Amniotic stem cell (primary cell): ENCODE measurements around the gene ART4.
A peak's percentile ranks its signal among the peaks of the same experiment; 100 is the strongest.

Source experiments
- DNase-seq: peaks from one replicate; lab custom pipeline; 2025; lab: John Stamatoyannopoulos, UW

The ART4 gene

GRCh38 chr12:14843425-14843887 lies at the start of gene ART4:
Gene ART4 (minus strand): TSS chr12:14843526. CDS start chr12:14843113, 413 bp downstream.
- no peak for DNase-seq

- DNase-seq, result no peak
Measured at GRCh38 chr12:14892726-14893505, 49.6 kb upstream of the ART4 start.

GRCh38 chr12:14890701-14891100 lies 47.4 kb upstream of the ART4 start:
- no peak for DNase-seq

GRCh38 chr12:14886271-14886670 lies 42.9 kb upstream of the ART4 start:
- no peak for DNase-seq

GRCh38 chr12:14885718-14886221 lies 42.4 kb upstream of the ART4 start, which contains the start of gene MGP:
Gene MGP (minus strand): TSS chr12:14885854. CDS start chr12:14885791, 63 bp downstream.
- no peak for DNase-seq

GRCh38 chr12:14884458-14884878 lies 41.1 kb upstream of the ART4 start:
- peak; percentile 5 for DNase-seq

GRCh38 chr12:14883686-14884085 lies 40.4 kb upstream of the ART4 start:
- no peak for DNase-seq

- no peak for DNase-seq
Measured at GRCh38 chr12:14880890-14881453, 37.6 kb upstream of the ART4 start.

GRCh38 chr12:14879222-14879933 lies 36.1 kb upstream of the ART4 start:
- no peak for DNase-seq

- DNase-seq, result no peak
Measured at GRCh38 chr12:14878488-14878887, 35.2 kb upstream of the ART4 start.

GRCh38 chr12:14876833-14877232 lies 33.5 kb upstream of the ART4 start:
- DNase-seq, result no peak

- no peak for DNase-seq
Measured at GRCh38 chr12:14874882-14875281, 31.6 kb upstream of the ART4 start.

- DNase-seq, result no peak
Measured at GRCh38 chr12:14873440-14874185, 30.3 kb upstream of the ART4 start.

GRCh38 chr12:14871886-14872285 lies 28.6 kb upstream of the ART4 start:
- DNase-seq, result no peak

- no peak for DNase-seq
Measured at GRCh38 chr12:14871247-14871646, 27.9 kb upstream of the ART4 start.

GRCh38 chr12:14868916-14869506 lies 25.7 kb upstream of the ART4 start:
- DNase-seq, result no peak

GRCh38 chr12:14860490-14860889 lies 17.2 kb upstream of the ART4 start:
- no peak for DNase-seq

GRCh38 chr12:14858513-14858912 lies 15.2 kb upstream of the ART4 start:
- DNase-seq, result no peak

GRCh38 chr12:14854586-14855183 lies 11.4 kb upstream of the ART4 start:
- no peak for DNase-seq

GRCh38 chr12:14853961-14854360 lies 10.6 kb upstream of the ART4 start:
- no peak for DNase-seq

- DNase-seq, result no peak
Measured at GRCh38 chr12:14852880-14853279, 9.6 kb upstream of the ART4 start.
